ENCODE results near the gene NUMA1.

Gene NUMA1

DNA sequence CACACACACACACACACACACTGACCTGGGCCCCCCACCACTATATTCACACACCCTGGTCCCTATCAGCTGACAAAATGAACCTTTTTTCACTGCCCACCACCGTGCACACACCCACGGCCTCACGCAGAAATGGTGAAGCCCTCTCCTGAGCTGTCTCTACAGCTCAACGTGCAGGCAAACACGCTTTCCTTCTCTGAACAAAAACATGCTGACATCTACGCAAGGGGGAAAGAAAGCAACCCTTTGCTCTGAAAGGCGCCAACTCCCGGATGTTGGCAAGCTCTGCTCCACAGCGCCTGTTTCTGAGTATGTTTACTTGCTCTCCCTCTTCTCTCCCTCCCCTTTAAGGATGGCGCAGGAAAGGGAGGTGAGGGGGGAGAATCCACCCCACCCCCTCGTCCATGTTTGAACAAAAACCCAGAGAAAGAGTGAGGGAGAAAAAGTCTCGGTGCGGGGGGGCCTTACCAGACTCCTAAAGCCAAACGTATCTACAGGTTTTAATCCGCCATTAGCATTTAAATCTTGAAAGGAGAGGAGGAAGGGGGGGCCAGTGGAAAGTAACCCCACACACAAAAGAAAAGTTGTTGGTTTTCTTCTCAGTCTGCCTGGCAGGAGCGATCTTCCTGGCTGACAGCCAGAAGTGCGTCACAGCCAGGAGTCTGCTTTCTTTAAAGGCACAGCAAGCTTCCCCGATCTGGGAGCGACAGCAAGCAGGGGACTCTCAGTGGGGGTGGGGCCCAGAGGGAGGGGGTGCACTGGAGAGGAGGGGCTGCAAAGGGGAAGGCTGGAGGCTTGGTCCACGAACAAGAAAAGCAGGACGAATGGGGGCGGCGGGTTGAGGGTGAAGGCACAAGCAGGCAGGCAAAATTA is 39.6 kb downstream of the NUMA1 start:
- Histone ChIP-seq H3K9ac (ENCODE audit: insufficient read length) (peak overlapping the region; percentile 90), H3K9me3 (ENCODE audit: low read depth, low read length) (no peaks in the 10 kb centered on the region), H3K36me3 (ENCODE audit: insufficient read depth, low read length) (peaks cover 6% of the 10 kb centered on the region; the same call in 1 of the 2 replicates), H3K4me3 (peak overlapping the region; percentile 83), H3K27ac (peak overlapping the region; percentile 95)
- TF ChIP-seq FOXP2 (optimal IDR thresholded peaks at IDR 0.05; ENCODE audit: control extremely low read depth, extremely low read length, insufficient read depth) (peak; percentile 59), EZH2 (IDR thresholded peaks at IDR 0.05) (no peak), POLR2AphosphoS5 (IDR thresholded peaks at IDR 0.05; ENCODE audit: borderline replicate concordance, low read depth, low read length) (peak; percentile 72)
- DNase-seq (ENCODE audit: low read depth, low spot score), result peak; percentile 75

- peak overlapping the region; percentile 90 for H3K9ac ChIP-seq (ENCODE audit: insufficient read length)
- no peak for TF ChIP-seq POLR2AphosphoS5 (IDR thresholded peaks at IDR 0.05; ENCODE audit: borderline replicate concordance, low read depth, low read length)
- TF ChIP-seq EZH2 (IDR thresholded peaks at IDR 0.05), result no peak
- no peak for TF ChIP-seq FOXP2 (optimal IDR thresholded peaks at IDR 0.05; ENCODE audit: control extremely low read depth, extremely low read length, insufficient read depth)
- H3K27ac ChIP-seq, result peak overlapping the region; percentile 95
- H3K36me3 ChIP-seq (ENCODE audit: insufficient read depth, low read length), result peaks cover 14% of the 10 kb centered on the region; the same call in 1 of the 2 replicates
- no peaks in the 10 kb centered on the region for H3K9me3 ChIP-seq (ENCODE audit: low read depth, low read length)
- peak overlapping the region; percentile 83 for H3K4me3 ChIP-seq
- no peak for DNase-seq (ENCODE audit: low read depth, low spot score)
These were observed 40.4 kb downstream of the NUMA1 start for GRCh38 chr11:72039856-72040401.

GRCh38 chr11:72039031-72039855 is 41.1 kb downstream of the NUMA1 start:
- peaks cover 20% of the 10 kb centered on the region for H3K36me3 ChIP-seq (ENCODE audit: insufficient read depth, low read length)
- peak overlapping the region; percentile 95; the same call in 1 of the 2 replicates for H3K27ac ChIP-seq
- no peak for DNase-seq (ENCODE audit: low read depth, low spot score)
- TF ChIP-seq EZH2 (IDR thresholded peaks at IDR 0.05) (no peak), FOXP2 (optimal IDR thresholded peaks at IDR 0.05; ENCODE audit: control extremely low read depth, extremely low read length, insufficient read depth) (no peak), POLR2AphosphoS5 (IDR thresholded peaks at IDR 0.05; ENCODE audit: borderline replicate concordance, low read depth, low read length) (no peak)
- H3K9me3 ChIP-seq (ENCODE audit: low read depth, low read length), result no peaks in the 10 kb centered on the region
- H3K4me3 ChIP-seq, result peak overlapping the region; percentile 83
- H3K9ac ChIP-seq (ENCODE audit: insufficient read length), result peak overlapping the region; percentile 90

- H3K36me3 ChIP-seq (ENCODE audit: insufficient read depth, low read length), result peaks cover 28% of the 10 kb centered on the region
- peak overlapping the region; percentile 90 for H3K9ac ChIP-seq (ENCODE audit: insufficient read length)
- H3K27ac ChIP-seq, result peak overlapping the region; percentile 33; the same call in 1 of the 2 replicates
- no peak for DNase-seq (ENCODE audit: low read depth, low spot score)
- peak overlapping the region; percentile 83 for H3K4me3 ChIP-seq
- H3K9me3 ChIP-seq (ENCODE audit: low read depth, low read length), result no peaks in the 10 kb centered on the region
- TF ChIP-seq FOXP2 (optimal IDR thresholded peaks at IDR 0.05; ENCODE audit: control extremely low read depth, extremely low read length, insufficient read depth), result no peak
- TF ChIP-seq POLR2AphosphoS5 (IDR thresholded peaks at IDR 0.05; ENCODE audit: borderline replicate concordance, low read depth, low read length), result no peak
- no peak for TF ChIP-seq EZH2 (IDR thresholded peaks at IDR 0.05)
These were observed 41.9 kb downstream of the NUMA1 start for GRCh38 chr11:72038491-72038890.

GRCh38 chr11:72037554-72038311 is 42.6 kb downstream of the NUMA1 start:
- no peak for DNase-seq (ENCODE audit: low read depth, low spot score)
- H3K4me3 ChIP-seq, result no peak overlapping the region
- H3K9ac ChIP-seq (ENCODE audit: insufficient read length), result no peak overlapping the region
- H3K27ac ChIP-seq, result 0 out of 2 replicates have a peak overlapping the region, but pooled peaks have one; percentile 14
- TF ChIP-seq EZH2 (IDR thresholded peaks at IDR 0.05) (no peak), POLR2AphosphoS5 (IDR thresholded peaks at IDR 0.05; ENCODE audit: borderline replicate concordance, low read depth, low read length) (no peak), FOXP2 (optimal IDR thresholded peaks at IDR 0.05; ENCODE audit: control extremely low read depth, extremely low read length, insufficient read depth) (no peak)
- peaks cover 33% of the 10 kb centered on the region for H3K36me3 ChIP-seq (ENCODE audit: insufficient read depth, low read length)
- no peaks in the 10 kb centered on the region for H3K9me3 ChIP-seq (ENCODE audit: low read depth, low read length)

- no peak overlapping the region for H3K9ac ChIP-seq (ENCODE audit: insufficient read length)
- H3K9me3 ChIP-seq (ENCODE audit: low read depth, low read length), result no peaks in the 10 kb centered on the region
- DNase-seq (ENCODE audit: low read depth, low spot score), result no peak
- H3K4me3 ChIP-seq, result no peak overlapping the region
- H3K36me3 ChIP-seq (ENCODE audit: insufficient read depth, low read length), result peaks cover 36% of the 10 kb centered on the region
- no peak overlapping the region for H3K27ac ChIP-seq
- no peak for TF ChIP-seq EZH2 (IDR thresholded peaks at IDR 0.05)
These were observed 43.7 kb downstream of the NUMA1 start for GRCh38 chr11:72036687-72037086.

- peaks cover 77% of the 10 kb centered on the region for H3K36me3 ChIP-seq (ENCODE audit: insufficient read depth, low read length)
- no peak for DNase-seq (ENCODE audit: low read depth, low spot score)
- no peak overlapping the region for H3K27ac ChIP-seq
- TF ChIP-seq FOXP2 (optimal IDR thresholded peaks at IDR 0.05; ENCODE audit: control extremely low read depth, extremely low read length, insufficient read depth) (no peak), POLR2AphosphoS5 (IDR thresholded peaks at IDR 0.05; ENCODE audit: borderline replicate concordance, low read depth, low read length) (no peak), EZH2 (IDR thresholded peaks at IDR 0.05) (no peak)
- no peak overlapping the region for H3K9ac ChIP-seq (ENCODE audit: insufficient read length)
- no peak overlapping the region for H3K4me3 ChIP-seq
- H3K9me3 ChIP-seq (ENCODE audit: low read depth, low read length), result no peaks in the 10 kb centered on the region
These were observed 49.8 kb downstream of the NUMA1 start for GRCh38 chr11:72030472-72031045.

Measured in SK-N-MC (cell line).